Activated naive CD4-positive, alpha-beta T cell treated with anti-CD3 and anti-CD28 coated beads, Interleukin-2, amount 50 U/mL, for 24 hours (primary cell): ENCODE measurements around the gene ANXA5.

Experiments
- H3K27ac Mint-ChIP-seq: one replicate; pipeline ENCODE4 v1.8.0; 2021; ENCODE audit warnings: mild to moderate bottlenecking, mixed read lengths
- H3K27me3 Mint-ChIP-seq: one replicate; pipeline ENCODE4 v1.8.0; 2021; ENCODE audit warnings: mixed read lengths
- H3K36me3 Mint-ChIP-seq: one replicate; pipeline ENCODE4 v1.8.0; 2021; ENCODE audit warnings: mixed read lengths
- H3K4me1 Mint-ChIP-seq: one replicate; pipeline ENCODE4 v1.8.0; 2021; ENCODE audit warnings: mixed read lengths
- H3K4me3 Mint-ChIP-seq: one replicate; pipeline ENCODE4 v1.8.0; 2021; ENCODE audit warnings: mild to moderate bottlenecking, mixed read lengths
- H3K9me3 Mint-ChIP-seq: one replicate; pipeline ENCODE4 v1.8.0; 2021; ENCODE audit warnings: mixed read lengths

ANXA5 gene

GRCh38 chr4:121693886-121694285, 2.9 kb downstream of the ANXA5 start:
- peaks cover 13% of the 10 kb centered on the region for H3K4me1 Mint-ChIP-seq
- no peaks in the 10 kb centered on the region for H3K9me3 Mint-ChIP-seq
- H3K4me3 Mint-ChIP-seq = no peak overlapping the region
- H3K27me3 Mint-ChIP-seq = peaks cover 11% of the 10 kb centered on the region
- H3K27ac Mint-ChIP-seq = no peak overlapping the region
- H3K36me3 Mint-ChIP-seq = no peaks in the 10 kb centered on the region

DNA sequence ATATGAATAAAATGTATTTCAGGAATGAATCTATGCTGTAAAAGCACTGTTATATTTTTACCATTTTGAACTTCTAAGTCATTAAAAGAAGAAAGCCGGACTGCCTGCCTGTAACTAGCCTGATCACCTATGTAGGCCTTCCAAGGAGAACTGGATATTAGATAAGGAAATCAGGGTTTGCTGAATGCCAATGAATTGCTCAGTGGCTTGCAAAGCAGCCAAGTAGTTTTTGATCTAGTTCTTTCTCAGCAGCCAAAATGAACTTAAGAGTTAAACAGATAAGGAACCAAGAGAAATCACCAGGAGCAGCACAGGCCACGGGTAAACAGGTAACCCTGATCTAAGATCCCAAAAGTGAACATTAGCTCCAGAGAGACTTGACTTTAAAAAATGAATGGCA, 3.3 kb downstream of the ANXA5 start:
- H3K4me3 Mint-ChIP-seq = no peak overlapping the region

GRCh38 chr4:121692261-121692660, 4.5 kb downstream of the ANXA5 start:
- Mint-ChIP-seq H3K9me3 (no peaks in the 10 kb centered on the region), H3K4me1 (peaks cover 8% of the 10 kb centered on the region), H3K27me3 (no peaks in the 10 kb centered on the region), H3K27ac (no peak overlapping the region), H3K4me3 (no peak overlapping the region), H3K36me3 (no peaks in the 10 kb centered on the region)

More for the DNA sequence above, 3.3 kb downstream of the ANXA5 start:
- H3K9me3 Mint-ChIP-seq = no peaks in the 10 kb centered on the region
- no peak overlapping the region for H3K27ac Mint-ChIP-seq
- H3K36me3 Mint-ChIP-seq = no peaks in the 10 kb centered on the region
- peaks cover 13% of the 10 kb centered on the region for H3K4me1 Mint-ChIP-seq
- peaks cover 7% of the 10 kb centered on the region for H3K27me3 Mint-ChIP-seq

GRCh38 chr4:121690001-121690400, 6.8 kb downstream of the ANXA5 start:
- Mint-ChIP-seq H3K27me3 (no peaks in the 10 kb centered on the region), H3K27ac (no peak overlapping the region), H3K4me3 (no peak overlapping the region), H3K36me3 (no peaks in the 10 kb centered on the region), H3K4me1 (no peaks in the 10 kb centered on the region), H3K9me3 (no peaks in the 10 kb centered on the region)

DNA sequence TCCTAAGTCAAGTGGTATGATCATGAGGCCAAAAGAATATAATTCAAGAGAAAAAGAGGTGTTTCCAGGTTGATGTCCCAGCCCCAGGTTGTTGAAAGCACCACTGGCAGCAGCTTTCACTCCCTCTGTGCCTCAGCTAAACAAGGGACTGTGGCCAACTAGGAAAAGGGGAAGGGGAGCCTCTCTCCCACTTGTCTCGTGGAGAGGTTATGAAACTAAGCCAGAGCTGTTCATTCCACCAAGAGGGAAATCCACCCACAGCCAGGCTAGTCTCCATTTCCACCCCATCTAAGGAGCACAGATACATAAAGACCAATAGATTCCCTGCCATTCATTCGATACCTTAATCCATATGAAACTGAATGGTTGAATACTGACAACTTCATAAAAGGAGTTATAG, 8.1 kb downstream of the ANXA5 start:
- Mint-ChIP-seq H3K36me3 (no peaks in the 10 kb centered on the region), H3K9me3 (no peaks in the 10 kb centered on the region), H3K4me1 (no peaks in the 10 kb centered on the region), H3K27ac (no peak overlapping the region), H3K4me3 (no peak overlapping the region), H3K27me3 (no peaks in the 10 kb centered on the region)

DNA sequence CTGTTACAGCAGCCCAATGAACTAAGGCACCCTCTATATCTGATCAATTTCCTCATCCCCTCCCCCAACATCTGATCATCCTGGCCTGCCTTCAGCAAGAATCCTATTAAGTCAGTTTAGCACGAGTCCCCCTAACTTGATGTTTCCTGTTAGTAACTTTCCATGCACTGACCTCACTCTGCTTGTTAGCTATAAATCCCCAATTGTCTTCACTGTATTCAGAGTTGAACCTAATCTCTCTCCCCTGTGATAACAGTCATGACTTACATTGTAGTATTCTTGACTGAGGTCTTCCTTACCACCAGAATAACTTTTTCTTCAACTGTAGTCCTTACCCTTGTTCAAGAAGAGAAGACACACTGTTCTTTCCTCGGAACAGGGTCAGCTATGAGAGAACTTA, 8.5 kb downstream of the ANXA5 start:
- no peaks in the 10 kb centered on the region for H3K27me3 Mint-ChIP-seq
- H3K4me3 Mint-ChIP-seq = no peak overlapping the region
- no peak overlapping the region for H3K27ac Mint-ChIP-seq
- no peaks in the 10 kb centered on the region for H3K9me3 Mint-ChIP-seq
- H3K4me1 Mint-ChIP-seq = no peaks in the 10 kb centered on the region
- H3K36me3 Mint-ChIP-seq = no peaks in the 10 kb centered on the region

GRCh38 chr4:121686255-121686654, 10.5 kb downstream of the ANXA5 start:
- Mint-ChIP-seq H3K27ac (no peak overlapping the region), H3K4me3 (no peak overlapping the region), H3K27me3 (no peaks in the 10 kb centered on the region), H3K36me3 (peaks cover 2% of the 10 kb centered on the region), H3K9me3 (no peaks in the 10 kb centered on the region), H3K4me1 (no peaks in the 10 kb centered on the region)

GRCh38 chr4:121685257-121685656, 11.5 kb downstream of the ANXA5 start:
- Mint-ChIP-seq H3K9me3 (no peaks in the 10 kb centered on the region), H3K27ac (no peak overlapping the region), H3K4me3 (no peak overlapping the region), H3K4me1 (no peaks in the 10 kb centered on the region), H3K27me3 (no peaks in the 10 kb centered on the region), H3K36me3 (peaks cover 2% of the 10 kb centered on the region)

DNA sequence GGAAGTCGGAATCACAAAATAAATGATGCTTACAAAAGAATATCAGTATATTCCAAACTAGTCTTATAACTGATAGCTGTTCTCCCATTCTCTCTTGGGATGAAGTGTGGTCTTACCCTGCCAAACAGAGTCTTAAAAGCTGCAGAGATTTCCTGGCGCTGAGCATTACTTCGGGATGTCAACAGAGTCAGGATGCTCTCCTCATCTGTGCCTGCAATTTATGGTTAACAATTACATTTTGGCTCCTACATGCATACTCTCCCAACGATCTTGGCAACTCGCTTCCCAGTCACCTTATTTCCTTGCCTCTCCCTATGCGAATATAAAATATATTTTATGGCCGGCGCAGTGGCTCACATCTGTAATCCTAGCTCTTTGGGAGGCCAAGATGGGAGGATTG, 12.2 kb downstream of the ANXA5 start:
- Mint-ChIP-seq H3K9me3 (no peaks in the 10 kb centered on the region), H3K27me3 (no peaks in the 10 kb centered on the region), H3K4me3 (no peak overlapping the region), H3K4me1 (no peaks in the 10 kb centered on the region), H3K27ac (no peak overlapping the region), H3K36me3 (peaks cover 3% of the 10 kb centered on the region)

GRCh38 chr4:121684016-121684415, 12.8 kb downstream of the ANXA5 start:
- H3K4me3 Mint-ChIP-seq = no peak overlapping the region
- no peak overlapping the region for H3K27ac Mint-ChIP-seq
- no peaks in the 10 kb centered on the region for H3K27me3 Mint-ChIP-seq
- H3K4me1 Mint-ChIP-seq = no peaks in the 10 kb centered on the region
- H3K9me3 Mint-ChIP-seq = no peaks in the 10 kb centered on the region
- H3K36me3 Mint-ChIP-seq = peaks cover 3% of the 10 kb centered on the region

GRCh38 chr4:121680571-121680970, 16.2 kb downstream of the ANXA5 start:
- no peak overlapping the region for H3K27ac Mint-ChIP-seq
- H3K4me1 Mint-ChIP-seq = no peaks in the 10 kb centered on the region
- H3K9me3 Mint-ChIP-seq = no peaks in the 10 kb centered on the region
- no peaks in the 10 kb centered on the region for H3K27me3 Mint-ChIP-seq
- H3K4me3 Mint-ChIP-seq = no peak overlapping the region
- peaks cover 3% of the 10 kb centered on the region for H3K36me3 Mint-ChIP-seq

GRCh38 chr4:121679951-121680350, 16.8 kb downstream of the ANXA5 start:
- Mint-ChIP-seq H3K36me3 (peaks cover 3% of the 10 kb centered on the region), H3K9me3 (no peaks in the 10 kb centered on the region), H3K4me3 (no peak overlapping the region), H3K4me1 (no peaks in the 10 kb centered on the region), H3K27me3 (no peaks in the 10 kb centered on the region), H3K27ac (no peak overlapping the region)

- Mint-ChIP-seq H3K4me3 (no peak overlapping the region), H3K27ac (no peak overlapping the region), H3K36me3 (peaks cover 3% of the 10 kb centered on the region), H3K4me1 (no peaks in the 10 kb centered on the region), H3K9me3 (no peaks in the 10 kb centered on the region), H3K27me3 (no peaks in the 10 kb centered on the region)
These were observed 17.5 kb downstream of the ANXA5 start for GRCh38 chr4:121679267-121679666.

DNA sequence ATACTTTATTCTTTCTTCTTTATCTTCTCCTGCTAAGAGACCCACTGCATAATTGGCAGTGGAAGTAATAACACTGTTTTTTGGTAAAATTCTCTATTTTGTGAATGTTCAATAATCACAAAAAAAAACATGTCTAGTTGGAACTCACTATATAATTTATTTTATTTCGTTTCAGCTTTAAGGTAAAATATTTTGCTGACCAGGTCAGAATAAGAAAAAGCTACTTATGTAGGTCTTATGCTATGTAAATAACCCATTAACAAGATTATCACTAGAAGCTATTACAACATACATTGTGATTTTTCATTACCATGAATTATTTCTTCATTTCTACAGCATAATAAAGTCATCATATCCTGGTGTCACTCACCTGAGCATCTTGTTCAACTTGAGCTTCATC, 19.3 kb downstream of the ANXA5 start:
- no peaks in the 10 kb centered on the region for H3K4me1 Mint-ChIP-seq
- H3K9me3 Mint-ChIP-seq = no peaks in the 10 kb centered on the region
- no peak overlapping the region for H3K27ac Mint-ChIP-seq
- H3K36me3 Mint-ChIP-seq = peaks cover 2% of the 10 kb centered on the region
- H3K4me3 Mint-ChIP-seq = no peak overlapping the region
- no peaks in the 10 kb centered on the region for H3K27me3 Mint-ChIP-seq

- Mint-ChIP-seq H3K4me1 (no peaks in the 10 kb centered on the region), H3K4me3 (no peak overlapping the region), H3K36me3 (peaks cover 5% of the 10 kb centered on the region), H3K27ac (no peak overlapping the region), H3K27me3 (no peaks in the 10 kb centered on the region), H3K9me3 (no peaks in the 10 kb centered on the region)
These were observed 20.3 kb downstream of the ANXA5 start for GRCh38 chr4:121676345-121677075.

- Mint-ChIP-seq H3K27ac (no peak overlapping the region), H3K4me1 (no peaks in the 10 kb centered on the region), H3K27me3 (no peaks in the 10 kb centered on the region), H3K9me3 (no peaks in the 10 kb centered on the region), H3K4me3 (no peak overlapping the region), H3K36me3 (peaks cover 7% of the 10 kb centered on the region)
These were observed 21.1 kb downstream of the ANXA5 start for GRCh38 chr4:121675715-121676114.

GRCh38 chr4:121674696-121675095, 22.1 kb downstream of the ANXA5 start:
- H3K27ac Mint-ChIP-seq = no peak overlapping the region
- no peaks in the 10 kb centered on the region for H3K4me1 Mint-ChIP-seq
- H3K4me3 Mint-ChIP-seq = no peak overlapping the region
- H3K27me3 Mint-ChIP-seq = no peaks in the 10 kb centered on the region
- peaks cover 5% of the 10 kb centered on the region for H3K36me3 Mint-ChIP-seq
- no peaks in the 10 kb centered on the region for H3K9me3 Mint-ChIP-seq
